KOPT-K1 (cell line): Measurements from ENCODE around the gene OR52E8.

Experiments
- H3K27ac ChIP-seq: fragments of 200-600 bp; sonication (generic); 2 replicates; pipeline ENCODE4 v1.5.1; 2016; ENCODE audit warnings: antibody characterized with exemption, mild to moderate bottlenecking, low read depth, low read length; ENCODE audit not compliant: poor library complexity, severe bottlenecking
- H3K36me3 ChIP-seq: fragments of 200-600 bp; sonication (generic); 2 replicates; pipeline ENCODE4 v1.5.1; 2017; ENCODE audit warnings: antibody characterized with exemption, mild to moderate bottlenecking, low read length, moderate library complexity; ENCODE audit not compliant: insufficient read depth
- H3K9me3 ChIP-seq: fragments of 200-600 bp; sonication (generic); 2 replicates; pipeline ENCODE4 v1.5.1; 2017; ENCODE audit warnings: antibody characterized with exemption, low read length, mild to moderate bottlenecking; ENCODE audit not compliant: insufficient read depth, poor library complexity, severe bottlenecking

The OR52E8 gene

DNA sequence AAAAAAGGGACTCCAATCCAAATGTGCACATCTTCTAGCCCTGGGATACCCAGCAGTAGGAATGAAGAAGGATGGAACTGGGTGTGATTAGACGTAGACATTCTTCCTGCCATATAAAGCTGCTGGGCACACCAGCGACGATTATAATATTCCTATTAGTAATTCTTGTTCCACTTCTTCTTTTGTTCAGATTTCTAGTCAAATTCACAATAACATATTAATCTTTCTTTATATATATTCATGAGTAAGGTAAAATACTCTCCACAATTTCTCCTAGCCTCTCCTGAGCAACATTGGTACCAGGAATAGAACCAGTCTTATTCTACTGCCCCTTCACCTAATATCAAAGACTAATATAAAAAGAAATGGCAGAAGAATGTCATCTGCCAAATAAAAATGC is at the start of gene OR52E8:
OR52E8 (minus strand) TSS at position 101 of the 400 bp plus-strand sequence; CDS start at position 101, 0 bp downstream.
- peaks cover 7% of the 10 kb centered on the region for H3K9me3 ChIP-seq
- no peaks in the 10 kb centered on the region for H3K36me3 ChIP-seq
- H3K27ac ChIP-seq, result no peak within 1 kb of the TSS

- Histone ChIP-seq H3K27ac (no peak overlapping the region), H3K9me3 (no peaks in the 10 kb centered on the region), H3K36me3 (no peaks in the 10 kb centered on the region)
Observed at GRCh38 chr11:5899534-5899933, 42.0 kb upstream of the OR52E8 start.

DNA sequence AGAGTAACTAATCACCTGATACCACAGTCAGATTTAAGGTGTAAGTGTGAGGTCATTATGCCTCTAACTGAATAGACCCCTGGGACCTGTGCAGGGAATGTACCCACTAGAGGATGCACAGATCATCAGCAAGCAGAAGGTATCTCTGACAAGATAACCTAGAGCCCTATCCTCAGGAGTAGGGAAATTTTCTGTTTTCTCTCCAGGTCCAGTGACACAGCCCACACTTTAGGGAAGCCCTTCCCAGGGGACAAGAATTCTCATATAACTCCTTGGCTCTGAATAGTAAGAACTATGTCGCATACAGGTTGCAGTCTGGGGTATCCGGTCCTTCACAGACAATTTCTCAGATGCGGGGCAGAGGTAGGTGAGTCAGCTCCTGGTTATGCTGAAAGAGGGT is 35.4 kb upstream of the OR52E8 start, which contains the start of gene OR52E5:
OR52E5 (plus strand) TSS at position 301 of the 400 bp plus-strand sequence. CDS start 7,569 bp downstream, outside the sequence.
- no peaks in the 10 kb centered on the region for H3K36me3 ChIP-seq
- H3K9me3 ChIP-seq, result no peaks in the 10 kb centered on the region
- no peak within 1 kb of the TSS for H3K27ac ChIP-seq

DNA sequence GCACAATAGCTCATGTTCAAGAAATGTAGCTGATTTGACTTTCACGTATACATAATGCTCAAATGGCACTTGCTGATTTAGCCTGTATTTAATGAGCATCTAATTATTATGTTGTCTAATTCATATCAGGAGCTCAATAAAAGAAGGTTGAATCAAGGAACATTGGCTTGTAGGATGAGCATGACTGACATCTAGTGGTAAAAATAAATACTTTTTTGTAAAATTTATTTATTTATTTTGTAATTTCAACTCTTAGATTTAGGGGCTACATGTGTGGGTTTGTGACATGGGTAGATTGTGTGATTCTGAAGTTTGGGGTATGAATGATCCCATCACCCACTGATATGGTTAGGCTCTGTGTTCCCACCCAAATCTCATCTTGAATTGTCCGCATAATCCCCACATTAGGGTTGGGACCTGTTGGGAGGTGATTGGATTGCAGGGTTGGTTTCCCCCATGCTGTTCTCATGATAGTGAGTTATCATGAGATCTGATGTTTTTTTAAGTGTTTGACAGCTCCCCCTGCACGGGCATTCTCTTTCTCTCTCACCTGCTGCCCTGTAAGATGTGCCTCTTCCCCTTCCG is 33.8 kb upstream of the OR52E8 start:
- Histone ChIP-seq H3K36me3 (no peaks in the 10 kb centered on the region), H3K27ac (no peak overlapping the region), H3K9me3 (no peaks in the 10 kb centered on the region)

GRCh38 chr11:5887661-5888060 is 30.2 kb upstream of the OR52E8 start:
- H3K27ac ChIP-seq, result no peak overlapping the region
- H3K36me3 ChIP-seq, result no peaks in the 10 kb centered on the region
- H3K9me3 ChIP-seq, result no peaks in the 10 kb centered on the region

DNA sequence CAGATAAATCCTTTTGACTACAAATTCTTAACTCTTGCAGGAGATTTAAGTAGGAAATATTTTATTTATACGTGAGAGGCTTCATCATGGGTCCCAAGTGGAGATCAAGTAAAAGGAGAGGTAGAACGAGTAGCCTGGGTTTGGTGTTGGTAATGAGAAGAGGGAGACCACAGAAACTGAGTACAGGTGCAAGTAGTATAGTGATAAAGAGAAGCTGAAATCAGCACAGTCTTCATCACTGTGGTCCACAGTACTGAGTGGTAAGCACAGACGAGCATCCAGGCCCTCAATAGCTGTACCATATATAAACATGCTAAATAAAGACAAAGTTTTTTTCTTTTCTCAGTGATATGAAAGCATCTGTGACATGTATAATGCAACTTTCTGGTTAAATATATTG is 29.7 kb upstream of the OR52E8 start:
- H3K27ac ChIP-seq, result no peak overlapping the region
- no peaks in the 10 kb centered on the region for H3K36me3 ChIP-seq
- H3K9me3 ChIP-seq, result no peaks in the 10 kb centered on the region

GRCh38 chr11:5881756-5882155 is 24.3 kb upstream of the OR52E8 start:
- H3K27ac ChIP-seq, result no peak overlapping the region
- no peaks in the 10 kb centered on the region for H3K36me3 ChIP-seq
- no peaks in the 10 kb centered on the region for H3K9me3 ChIP-seq

- H3K9me3 ChIP-seq, result no peaks in the 10 kb centered on the region
- no peak within 1 kb of the TSS for H3K27ac ChIP-seq
- H3K36me3 ChIP-seq, result no peaks in the 10 kb centered on the region
Observed at GRCh38 chr11:5880329-5880728, 22.8 kb upstream of the OR52E8 start, which contains the start of gene OR52E4. TSS of gene OR52E4 (plus strand) at chr11:5880629. CDS start at chr11:5884293, 3,664 bp downstream.

GRCh38 chr11:5878564-5878963 is 21.1 kb upstream of the OR52E8 start:
- H3K27ac ChIP-seq, result no peak overlapping the region
- H3K36me3 ChIP-seq, result no peaks in the 10 kb centered on the region
- H3K9me3 ChIP-seq, result no peaks in the 10 kb centered on the region

- Histone ChIP-seq H3K36me3 (no peaks in the 10 kb centered on the region), H3K27ac (no peak overlapping the region)
Observed at GRCh38 chr11:5865826-5866225, 8.3 kb upstream of the OR52E8 start.

DNA sequence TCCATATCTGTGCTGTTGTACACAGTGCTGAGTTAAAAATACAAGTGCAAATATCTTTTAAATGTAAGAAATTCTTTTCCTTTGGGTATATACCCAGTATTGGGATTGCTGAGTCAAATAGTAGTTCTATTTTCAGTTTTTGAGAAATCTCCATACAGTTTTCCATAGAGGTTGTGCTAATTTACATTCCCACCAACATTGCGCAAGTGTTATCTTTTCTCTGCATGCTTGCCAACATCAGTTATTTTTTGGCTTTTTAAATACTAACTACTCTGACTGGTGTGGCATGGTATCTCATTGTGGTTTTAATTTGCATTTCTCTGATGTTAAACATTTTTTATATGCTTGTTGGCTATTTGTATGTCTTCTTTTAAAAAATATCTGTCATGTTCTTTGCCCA is 6.5 kb downstream of the OR52E8 start:
- peaks cover 7% of the 10 kb centered on the region for H3K9me3 ChIP-seq
- H3K27ac ChIP-seq, result no peak overlapping the region
- no peaks in the 10 kb centered on the region for H3K36me3 ChIP-seq

More at GRCh38 chr11:5865826-5866225, 8.3 kb upstream of the OR52E8 start:
- no peaks in the 10 kb centered on the region for H3K9me3 ChIP-seq

GRCh38 chr11:5847711-5848110 is 9.8 kb downstream of the OR52E8 start:
- Histone ChIP-seq H3K9me3 (no peaks in the 10 kb centered on the region), H3K36me3 (no peaks in the 10 kb centered on the region), H3K27ac (no peak overlapping the region)

GRCh38 chr11:5846701-5847100 is 10.8 kb downstream of the OR52E8 start:
- H3K9me3 ChIP-seq, result no peaks in the 10 kb centered on the region
- H3K27ac ChIP-seq, result no peak overlapping the region
- no peaks in the 10 kb centered on the region for H3K36me3 ChIP-seq

GRCh38 chr11:5841797-5842196 is 15.7 kb downstream of the OR52E8 start, which contains the start of gene OR52E6:
TSS of gene OR52E6 (minus strand) at chr11:5841897. CDS start at chr11:5841897, 0 bp downstream.
- no peak within 1 kb of the TSS for H3K27ac ChIP-seq

DNA sequence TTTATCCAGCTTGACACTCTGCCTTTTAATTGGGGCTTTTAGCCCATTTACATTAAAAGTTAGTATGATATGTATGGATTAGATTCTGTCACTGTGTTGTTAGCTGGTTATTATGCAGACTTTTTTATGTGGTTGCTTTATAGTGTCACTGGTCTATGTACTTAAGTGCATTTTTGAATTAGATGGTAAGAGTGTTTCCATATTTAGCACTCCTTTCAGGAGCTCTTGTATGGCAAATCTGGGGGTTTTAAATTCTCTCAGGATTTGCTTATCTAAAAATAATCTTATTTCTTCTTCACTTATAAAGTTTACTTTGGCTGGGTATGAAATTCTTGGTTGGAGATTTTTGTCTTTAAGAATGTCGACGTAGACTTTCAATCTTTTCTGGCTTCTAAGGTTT is 19.8 kb downstream of the OR52E8 start:
- Histone ChIP-seq H3K9me3 (peaks cover 10% of the 10 kb centered on the region), H3K27ac (no peak overlapping the region), H3K36me3 (no peaks in the 10 kb centered on the region)

More at GRCh38 chr11:5841797-5842196, 15.7 kb downstream of the OR52E8 start, which contains the start of gene OR52E6:
- Histone ChIP-seq H3K9me3 (peaks cover 10% of the 10 kb centered on the region), H3K36me3 (no peaks in the 10 kb centered on the region)

GRCh38 chr11:5833446-5833845 is 24.0 kb downstream of the OR52E8 start:
- Histone ChIP-seq H3K9me3 (peaks cover 10% of the 10 kb centered on the region), H3K36me3 (no peaks in the 10 kb centered on the region), H3K27ac (no peak overlapping the region)
